Psoas muscle (tissue), 8 donors: ENCODE data around the gene MIOX. TPM values are rescaled to one million over a fixed set of nuclear protein-coding genes. Genes with fewer than 3 reads are reported as not detected.

Source experiments
- ATAC-seq, 4 donors: fragments of 200-7000 bp; cut with Tn5 transposase; one replicate each; pipeline ENCODE4 v1.9.1; 2020; ENCODE audit warnings: moderate library complexity in 3 of 4, mild to moderate bottlenecking in 2 of 4
- DNase-seq, 2 donors: peaks; one replicate each; pipeline ENCODE4 v3.0.0-alpha.2; 2020
- H3K27ac ChIP-seq: fragments of 200-600 bp; one replicate; pipeline ENCODE4 v1.8.0; 2022
- H3K27me3 ChIP-seq, 3 donors: fragments of 200-600 bp in 1 of 3; one replicate each; pipeline versions ENCODE4 v1.6.1 to v1.8.0; 2013 to 2022; ENCODE audit warnings: low read length in 2 of 3, mild to moderate bottlenecking in 2 of 3, moderate library complexity in 1 of 3; ENCODE audit not compliant: insufficient read depth in 3 of 3
- H3K36me3 ChIP-seq, 2 donors: fragments of 200-600 bp in 1 of 2; one replicate each; pipeline versions ENCODE4 v1.6.1 to v1.8.0; 2013 to 2022; ENCODE audit warnings: low read depth in 1 of 2, mild to moderate bottlenecking in 1 of 2, moderate library complexity in 1 of 2; ENCODE audit not compliant: insufficient read depth in 1 of 2
- H3K4me1 ChIP-seq: fragments of 200-600 bp; one replicate; pipeline ENCODE4 v1.8.0; 2022
- H3K4me3 ChIP-seq: fragments of 200-600 bp; one replicate; pipeline ENCODE4 v1.8.0; 2022; ENCODE audit warnings: mild to moderate bottlenecking
- H3K9me3 ChIP-seq: fragments of 200-600 bp; one replicate; pipeline ENCODE4 v1.8.0; 2022
- CTCF ChIP-seq: fragments of 200-600 bp; IDR thresholded peaks from one replicate; pipeline ENCODE4 v1.8.0; 2022; ENCODE audit warnings: antibody characterized with exemption
- WGBS, 3 donors: extraction: QIAGEN DNeasy Blood & Tissue Kit; methylation state at CpG; one replicate each; pipeline versions ENCODE4 v1.1.6 to v1.1.7; 2013; 5-methylcytosine and 5-hydroxymethylcytosine counted together
- intact Hi-C, 2 donors: fragments of 100-400 bp; cut with DNase I; formaldehyde crosslinking; loops; one replicate each; pipeline versions ENCODE4 v1.11.0 to v1.14.2; 2022
- polyA plus RNA-seq, 3 donors: library from polyadenylated mRNA; stranded (reverse); fragments of 200-250 nt; gene quantifications; one replicate each; pipeline ENCODE4 v1.2.3, GENCODE V29; 2013
- total RNA-seq, 4 donors: library from RNA; stranded (reverse); fragmentation: NEBNext Ultra II Directional in 2 of 4; extraction: Animal tissue kit (Norgen Biotek cat#: 25700) in 2 of 4; gene quantifications; one replicate each; pipeline versions ENCODE4 v1.2.1 to v1.2.4, GENCODE V29; 2021 to 2023
- donor health status: healthy with polysubstance abuse.
- donor health status: DM: no; HTN: no; CAD: no; lungs with moderate emphysema.
- donor health status: Bipolar disorder and iron deficiency.
- donor health status: healthy.
- donor health status: DM: yes; HTN: yes; CAD: no.
- donor health status: DM: no; HTN: no; CAD: no.
- donor health status: DM: no; HTN: no; CAD: no.
- donor health status: DM: yes; HTN: yes; CAD: no.

MIOX gene
- total and polyA plus RNA-seq, 7 donors, result not detected

- DNase-seq, result peak; percentile 94 to 98
- Histone ChIP-seq H3K4me3 (peak within 1 kb of the TSS; percentile 89), H3K36me3 (peaks cover 0 to 37% of the 10 kb centered on the region in 2 donors), H3K27ac (peak within 1 kb of the TSS; percentile 85), H3K4me1 (peaks cover 17% of the 10 kb centered on the region), H3K27me3 (no peaks in the 10 kb centered on the region), H3K9me3 (no peaks in the 10 kb centered on the region)
- peak; percentile 81 to 90 (median 82) for ATAC-seq
- TF ChIP-seq CTCF, result no peak
- 0 to 2% (median 0%) methylated on average over 53 to 76 of the region's 76 CpGs for WGBS, 3 donors
- intact Hi-C loops, result loop anchor here (5.0 to 10.0 kb wide), 2 partner anchors 69 to 253 kb away; partner anchors contain the start of genes CPT1B (in 2 of the 2) and HDAC10 (in 1 of the 2)
Measured at GRCh38 chr22:50507991-50508884, 21.6 kb downstream of the MIOX start, which contains the start of gene NCAPH2. Gene NCAPH2 (plus strand): TSS chr22:50508224. CDS start chr22:50508338, 114 bp downstream.

GRCh38 chr22:50508897-50509296, 22.2 kb downstream of the MIOX start:
- intact Hi-C loops, result loop anchor here (5.0 to 10.0 kb wide), 2 partner anchors 68 to 254 kb away; partner anchors contain the start of genes CPT1B (in 2 of the 2) and HDAC10 (in 1 of the 2)
- peaks cover 17% of the 10 kb centered on the region for H3K4me1 ChIP-seq
- no peaks in the 10 kb centered on the region for H3K27me3 ChIP-seq
- H3K9me3 ChIP-seq, result no peaks in the 10 kb centered on the region
- DNase-seq (no peak), ATAC-seq (no peak)
- peaks cover 0 to 32% of the 10 kb centered on the region in 2 donors for H3K36me3 ChIP-seq
- H3K27ac ChIP-seq, result peak overlapping the region; percentile 81
- TF ChIP-seq CTCF, result no peak
- peak overlapping the region; percentile 84 for H3K4me3 ChIP-seq
- 8 to 12% (median 9%) methylated on average over 3 of the region's 3 CpGs for WGBS, 3 donors

GRCh38 chr22:50513175-50513574, 26.5 kb downstream of the MIOX start:
- Histone ChIP-seq H3K4me1 (peaks cover 10% of the 10 kb centered on the region), H3K4me3 (no peak overlapping the region), H3K9me3 (no peaks in the 10 kb centered on the region), H3K27me3 (no peaks in the 10 kb centered on the region), H3K36me3 (peaks cover 0 to 42% of the 10 kb centered on the region in 2 donors), H3K27ac (no peak overlapping the region)
- intact Hi-C loops, result no loop called here
- DNase-seq, result no peak
- no peak for ATAC-seq
- WGBS, 3 donors, result 95 to 98% (median 97%) methylated on average over 15 of the region's 15 CpGs
- TF ChIP-seq CTCF, result no peak

- Histone ChIP-seq H3K36me3 (peaks cover 8 to 60% of the 10 kb centered on the region in 2 donors), H3K4me1 (no peaks in the 10 kb centered on the region), H3K27ac (no peak overlapping the region), H3K9me3 (no peaks in the 10 kb centered on the region), H3K4me3 (no peak overlapping the region), H3K27me3 (no peaks in the 10 kb centered on the region)
- no peak for TF ChIP-seq CTCF
- DNase-seq, result no peak
- no peak for ATAC-seq
- intact Hi-C loops, result no loop called here
- WGBS, 3 donors, result 90 to 93% (median 91%) methylated on average over 7 to 8 of the region's 8 CpGs
Measured at GRCh38 chr22:50516068-50516467, 29.4 kb downstream of the MIOX start.
